Measurements from ENCODE around the gene MCTP2.
"Not testable (repeated sequence)": the region's sequence is repeated elsewhere in the genome, so short reads cannot be mapped to it uniquely, and the experiment has no call there.

The MCTP2 gene

DNA sequence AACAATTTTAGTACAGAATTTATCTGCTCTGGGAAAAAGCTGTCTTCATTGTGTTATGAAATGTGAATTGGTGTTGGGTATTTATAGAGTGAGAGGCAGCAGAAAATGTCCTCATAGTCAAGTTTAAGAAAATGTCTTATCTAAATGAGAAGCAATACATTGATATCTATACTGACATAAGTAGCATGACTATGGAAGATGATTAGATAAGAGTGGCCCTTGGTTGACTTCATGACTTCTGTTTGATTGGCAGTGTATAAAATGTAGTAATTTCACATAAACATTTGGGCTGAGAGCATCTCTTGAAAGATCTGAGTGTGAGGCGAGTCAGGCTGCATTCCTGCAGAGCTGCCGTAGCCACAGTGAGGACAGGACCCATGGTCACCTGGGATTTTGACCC is 19.4 kb downstream of the MCTP2 start:
- no peak overlapping the region for H3K4me3 ChIP-seq (ENCODE audit: control insufficient read depth, low read depth, low read length)
- no peak for DNase-seq (ENCODE audit: low read depth)

DNA sequence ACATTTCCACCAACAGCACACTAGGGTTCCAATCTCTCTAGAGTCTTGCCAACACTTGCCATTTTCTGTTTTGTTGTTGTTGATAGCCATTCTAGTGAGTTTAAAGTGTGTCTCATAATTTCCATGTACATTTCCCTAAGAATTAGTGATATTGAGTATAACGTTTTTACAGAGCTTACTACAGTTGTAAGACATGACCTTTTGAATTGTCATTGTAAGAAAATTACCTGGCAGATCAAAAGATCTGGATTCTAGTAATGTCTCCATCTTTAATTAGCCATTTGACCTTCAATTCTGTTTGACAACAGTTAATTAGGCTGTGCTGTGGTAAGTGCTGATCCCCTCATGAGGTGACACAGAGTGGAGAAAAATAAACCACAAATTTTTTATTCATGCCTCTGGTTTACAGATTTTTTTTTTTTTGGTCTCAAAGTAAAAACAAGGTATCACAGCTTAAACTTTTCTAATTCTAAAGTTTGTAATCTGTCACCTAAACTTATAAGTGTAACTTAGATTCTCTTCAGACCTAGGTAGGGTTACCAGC is 20.9 kb downstream of the MCTP2 start:
- no peak for DNase-seq (ENCODE audit: low read depth)
- TF ChIP-seq, protein P1, sequence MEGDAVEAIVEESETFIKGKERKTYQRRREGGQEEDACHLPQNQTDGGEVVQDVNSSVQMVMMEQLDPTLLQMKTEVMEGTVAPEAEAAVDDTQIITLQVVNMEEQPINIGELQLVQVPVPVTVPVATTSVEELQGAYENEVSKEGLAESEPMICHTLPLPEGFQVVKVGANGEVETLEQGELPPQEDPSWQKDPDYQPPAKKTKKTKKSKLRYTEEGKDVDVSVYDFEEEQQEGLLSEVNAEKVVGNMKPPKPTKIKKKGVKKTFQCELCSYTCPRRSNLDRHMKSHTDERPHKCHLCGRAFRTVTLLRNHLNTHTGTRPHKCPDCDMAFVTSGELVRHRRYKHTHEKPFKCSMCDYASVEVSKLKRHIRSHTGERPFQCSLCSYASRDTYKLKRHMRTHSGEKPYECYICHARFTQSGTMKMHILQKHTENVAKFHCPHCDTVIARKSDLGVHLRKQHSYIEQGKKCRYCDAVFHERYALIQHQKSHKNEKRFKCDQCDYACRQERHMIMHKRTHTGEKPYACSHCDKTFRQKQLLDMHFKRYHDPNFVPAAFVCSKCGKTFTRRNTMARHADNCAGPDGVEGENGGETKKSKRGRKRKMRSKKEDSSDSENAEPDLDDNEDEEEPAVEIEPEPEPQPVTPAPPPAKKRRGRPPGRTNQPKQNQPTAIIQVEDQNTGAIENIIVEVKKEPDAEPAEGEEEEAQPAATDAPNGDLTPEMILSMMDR (IDR thresholded peaks at IDR 0.05; ENCODE audit: control insufficient read depth, insufficient read depth, low read depth, low read length, missing control alignments) = no peak

More for the DNA sequence above, 19.4 kb downstream of the MCTP2 start:
- TF ChIP-seq, protein P1 (IDR thresholded peaks at IDR 0.05; ENCODE audit: control insufficient read depth, insufficient read depth, low read depth, low read length, missing control alignments) = no peak

DNA sequence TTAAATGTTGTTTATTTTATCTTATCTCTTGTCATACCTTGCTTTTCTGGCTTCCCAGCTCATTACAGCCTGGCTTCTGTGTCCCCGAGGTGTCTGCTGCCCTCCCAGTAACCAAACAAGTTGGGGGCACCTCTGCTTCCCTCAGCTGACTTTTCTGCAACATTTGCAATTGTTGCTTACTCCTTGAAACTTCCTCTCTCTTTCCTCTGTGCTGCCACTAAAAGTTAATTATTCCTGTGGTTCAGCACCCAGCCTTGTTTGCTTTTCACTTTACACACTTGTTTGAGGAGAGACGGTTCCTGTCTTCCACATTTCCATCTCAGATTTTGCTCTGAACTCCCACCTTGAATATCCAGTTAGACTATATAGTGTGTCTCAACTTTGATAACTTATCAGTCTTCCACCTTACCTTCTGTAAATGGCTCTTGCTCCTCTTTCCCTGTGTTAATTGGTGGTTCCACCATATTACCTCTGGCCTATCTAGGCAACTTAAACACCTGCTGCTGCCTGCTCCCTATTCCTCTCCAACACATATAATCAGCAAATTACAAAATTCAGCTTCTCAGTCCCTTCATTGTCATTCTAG is 21.6 kb downstream of the MCTP2 start:
- H3K4me3 ChIP-seq (ENCODE audit: control insufficient read depth, low read depth, low read length) = no peak overlapping the region
- no peak for DNase-seq (ENCODE audit: low read depth)
- TF ChIP-seq, protein P1 (IDR thresholded peaks at IDR 0.05; ENCODE audit: control insufficient read depth, insufficient read depth, low read depth, low read length, missing control alignments) = no peak

More for the DNA sequence above, 20.9 kb downstream of the MCTP2 start:
- H3K4me3 ChIP-seq (ENCODE audit: control insufficient read depth, low read depth, low read length) = no peak overlapping the region

DNA sequence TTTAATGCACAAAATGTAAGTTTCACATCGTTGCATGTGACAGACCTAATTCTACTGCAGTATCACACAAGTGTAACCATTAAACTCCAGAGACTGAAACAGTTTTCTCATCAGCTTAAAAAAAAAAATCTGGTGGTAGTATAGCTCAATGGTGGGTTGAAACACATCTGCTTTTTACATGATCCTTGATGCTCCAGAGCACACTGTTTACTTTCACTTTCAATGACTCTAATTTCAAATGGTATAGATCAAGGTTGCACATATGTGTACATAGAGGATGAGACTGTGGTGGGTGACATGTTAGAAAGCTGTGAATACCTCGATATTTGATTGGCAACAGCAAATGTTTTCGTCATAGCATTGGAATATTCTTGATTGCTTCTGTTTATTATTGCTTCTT is 22.4 kb downstream of the MCTP2 start:
- no peak overlapping the region for H3K4me3 ChIP-seq (ENCODE audit: control insufficient read depth, low read depth, low read length)
- TF ChIP-seq, protein P1 (IDR thresholded peaks at IDR 0.05; ENCODE audit: control insufficient read depth, insufficient read depth, low read depth, low read length, missing control alignments) = no peak
- DNase-seq (ENCODE audit: low read depth) = no peak

DNA sequence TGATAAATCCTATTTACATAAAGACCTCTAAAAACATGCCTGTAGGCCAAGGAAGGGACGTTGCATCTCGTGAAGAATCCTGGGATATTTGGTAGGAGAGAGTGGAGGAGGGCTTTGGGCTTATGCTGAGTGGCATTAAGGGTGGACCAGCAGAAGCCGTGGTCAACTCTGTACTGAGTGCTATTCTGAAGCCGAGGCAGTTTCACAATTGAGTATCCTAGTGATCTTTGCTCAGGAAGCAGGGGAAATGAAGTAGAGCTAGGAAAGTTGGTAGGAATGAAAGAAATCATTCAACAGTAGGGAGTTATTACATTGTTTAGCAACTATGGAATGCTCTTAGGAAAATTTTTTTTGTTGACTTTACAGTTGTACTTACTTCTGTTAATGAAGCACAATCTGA is 24.2 kb downstream of the MCTP2 start:
- no peak overlapping the region for H3K4me3 ChIP-seq (ENCODE audit: control insufficient read depth, low read depth, low read length)
- TF ChIP-seq, protein P1 (IDR thresholded peaks at IDR 0.05; ENCODE audit: control insufficient read depth, insufficient read depth, low read depth, low read length, missing control alignments) = no peak

DNA sequence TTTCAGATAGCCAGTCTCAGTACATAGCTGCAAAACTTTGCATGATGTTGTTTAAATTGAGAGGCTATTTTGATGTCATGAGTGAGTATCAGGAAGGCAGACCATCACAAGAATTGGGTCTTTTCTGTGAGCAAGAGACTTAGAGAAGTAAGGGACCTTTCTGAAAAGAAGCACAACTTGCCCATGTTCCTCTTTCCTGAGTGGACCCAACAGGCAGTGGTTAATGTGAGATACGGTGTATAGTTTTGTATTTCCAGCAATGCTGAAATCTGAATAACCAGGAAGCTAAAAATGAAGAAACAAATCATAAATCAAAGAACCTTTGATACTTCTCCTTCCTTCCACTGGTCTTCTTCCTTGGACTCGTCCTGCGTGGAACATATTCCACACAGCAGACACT is 25.1 kb downstream of the MCTP2 start:
- TF ChIP-seq, protein P1 (IDR thresholded peaks at IDR 0.05; ENCODE audit: control insufficient read depth, insufficient read depth, low read depth, low read length, missing control alignments) = no peak
- H3K4me3 ChIP-seq (ENCODE audit: control insufficient read depth, low read depth, low read length) = no peak overlapping the region
- no peak for DNase-seq (ENCODE audit: low read depth)

More for the DNA sequence above, 24.2 kb downstream of the MCTP2 start:
- no peak for DNase-seq (ENCODE audit: low read depth)

GRCh38 chr15:94257776-94258175 is 26.4 kb downstream of the MCTP2 start:
- not testable (repeated sequence) for DNase-seq (ENCODE audit: low read depth); H3K4me3 ChIP-seq (ENCODE audit: control insufficient read depth, low read depth, low read length)

All from AG09309 (cell line).